Stimulated activated CD8-positive, alpha-beta memory T cell treated with anti-CD3 and anti-CD28 coated beads, Interleukin-4, amount 100 ng/mL, for 1 hour (primary cell): Measurements from ENCODE around the gene FGF14.

Experiments
- DNase-seq, 2 donors: peaks; one replicate each; pipeline ENCODE4 v3.0.0-alpha.2; 2020; ENCODE audit warnings: low read depth in 2 of 2, low spot score in 1 of 2

FGF14 gene

DNA sequence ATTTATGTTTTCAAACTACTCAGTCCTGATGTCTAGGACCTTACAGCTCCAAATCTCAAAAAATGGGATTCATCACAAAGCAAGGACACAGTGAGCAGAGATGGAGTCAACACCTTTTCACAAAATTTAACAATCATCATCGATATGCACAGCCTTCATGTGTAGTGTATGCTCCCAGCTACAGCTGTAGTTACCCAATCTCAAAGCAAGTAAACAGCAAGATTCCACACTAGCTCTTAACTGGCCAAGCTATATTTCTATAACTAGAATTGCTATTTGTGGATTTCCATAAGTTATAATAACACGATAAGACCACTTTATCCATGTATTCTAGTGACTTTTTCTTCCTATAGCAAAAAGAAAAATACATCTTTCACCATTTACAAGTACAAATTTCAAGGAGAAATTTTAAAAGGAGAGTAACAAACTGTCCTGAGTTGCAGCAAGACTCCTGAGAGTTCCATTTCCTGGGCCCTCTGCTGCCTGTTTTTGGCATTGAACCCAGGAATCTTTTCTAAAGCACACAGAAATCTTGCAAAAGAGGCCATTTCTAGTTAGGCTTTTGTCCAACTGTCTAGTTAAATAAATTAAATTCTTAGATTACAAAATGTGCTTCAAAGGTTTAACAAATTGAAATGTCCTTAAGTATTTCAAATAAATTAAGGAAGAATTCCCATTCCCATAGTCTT, 460.6 kb downstream of the FGF14 start:
- DNase-seq, result no peak

DNA sequence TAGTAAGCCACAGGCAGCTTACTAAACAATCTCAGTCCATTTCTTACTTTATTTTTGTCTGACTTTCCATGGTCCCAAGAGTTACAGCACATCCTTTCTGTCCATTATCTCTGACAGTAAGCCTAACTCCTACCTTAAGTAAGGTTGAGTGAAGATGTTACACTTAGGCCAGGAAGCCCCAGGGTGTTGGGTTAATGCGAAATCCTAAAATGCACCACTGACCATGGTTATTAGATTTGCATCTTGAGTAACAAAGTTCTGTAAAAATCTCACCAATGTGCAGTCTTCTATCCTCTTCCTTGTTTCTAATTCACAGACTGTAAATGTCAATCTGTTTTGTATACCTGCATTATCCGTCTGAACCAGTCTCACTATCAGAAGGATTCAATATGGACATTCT, 462.5 kb downstream of the FGF14 start:
- DNase-seq, result no peak

DNA sequence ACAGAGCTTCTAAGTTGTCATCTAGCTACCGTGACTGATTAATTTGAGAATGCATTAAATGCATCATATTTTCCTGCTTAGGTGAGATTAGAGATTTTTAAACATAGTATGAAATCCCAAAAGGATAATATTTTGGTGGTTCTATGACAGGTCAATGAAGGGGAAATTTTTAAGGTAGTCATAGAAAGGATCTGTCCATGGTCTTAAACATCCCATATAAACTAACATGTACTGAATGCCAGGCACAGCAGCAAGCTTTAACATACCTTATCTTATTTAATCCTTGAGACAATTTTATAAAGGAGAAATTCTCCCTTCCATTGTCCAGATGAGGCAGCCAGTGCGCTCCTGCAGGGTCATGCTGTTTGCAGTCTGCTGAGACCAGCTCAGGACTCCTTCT, 466.0 kb downstream of the FGF14 start:
- DNase-seq, result no peak

DNA sequence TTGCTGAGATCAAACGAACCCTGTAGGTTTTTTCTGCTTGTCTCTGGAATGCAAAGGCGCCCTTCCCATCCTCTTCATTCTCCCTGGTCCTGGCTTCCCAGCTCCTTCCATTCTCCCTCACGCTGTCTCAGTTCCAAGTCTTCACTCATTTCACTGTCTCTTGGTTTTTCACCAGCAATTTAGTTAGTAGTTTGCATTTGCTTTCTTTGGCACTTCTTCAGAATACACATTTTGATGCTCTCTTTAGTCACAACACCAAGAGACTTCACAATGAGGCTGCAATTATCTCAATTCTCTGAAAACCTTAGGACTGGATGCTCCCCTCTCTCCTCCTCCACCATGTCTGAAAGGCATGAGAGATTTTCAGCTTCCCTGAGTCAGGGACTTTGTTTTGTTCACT, 470.7 kb downstream of the FGF14 start:
- DNase-seq, result no peak

DNA sequence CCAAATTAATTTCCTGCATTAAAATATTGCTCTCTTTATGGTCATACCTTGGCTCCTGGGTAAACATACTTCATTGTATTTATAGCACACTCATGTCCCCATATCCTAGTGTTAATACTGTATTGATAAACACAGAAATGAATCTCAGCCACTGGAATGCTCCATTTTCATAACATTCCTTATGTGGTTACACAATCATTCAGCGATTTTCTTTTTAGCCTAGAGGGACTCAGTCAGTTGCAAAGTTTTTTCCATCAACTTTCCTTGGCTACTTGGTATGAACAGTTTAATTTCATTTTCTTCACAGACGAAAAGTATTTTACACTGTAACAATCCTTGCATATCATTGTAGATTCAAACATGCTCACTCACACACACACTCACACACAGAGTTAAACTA, 471.5 kb downstream of the FGF14 start:
- no peak for DNase-seq

DNA sequence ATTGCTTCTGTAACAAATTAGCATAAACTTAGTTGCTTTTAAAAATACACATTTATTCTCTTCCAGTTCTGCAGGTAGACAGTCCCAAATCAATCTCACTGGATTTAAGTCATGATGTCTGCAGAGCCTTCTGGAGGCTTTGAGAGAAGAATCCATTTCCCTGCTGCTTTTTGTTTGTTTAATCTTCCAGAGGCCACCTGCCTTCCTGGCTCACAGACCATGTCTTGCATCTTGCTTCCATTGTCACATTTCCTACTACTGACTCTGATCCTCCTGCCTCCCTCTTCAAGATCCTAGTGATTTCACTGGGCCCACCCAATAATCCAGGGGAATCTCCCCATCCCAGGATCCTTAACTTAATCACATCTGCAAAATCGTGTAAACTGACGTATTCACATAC, 476.1 kb downstream of the FGF14 start:
- DNase-seq, result no peak

DNA sequence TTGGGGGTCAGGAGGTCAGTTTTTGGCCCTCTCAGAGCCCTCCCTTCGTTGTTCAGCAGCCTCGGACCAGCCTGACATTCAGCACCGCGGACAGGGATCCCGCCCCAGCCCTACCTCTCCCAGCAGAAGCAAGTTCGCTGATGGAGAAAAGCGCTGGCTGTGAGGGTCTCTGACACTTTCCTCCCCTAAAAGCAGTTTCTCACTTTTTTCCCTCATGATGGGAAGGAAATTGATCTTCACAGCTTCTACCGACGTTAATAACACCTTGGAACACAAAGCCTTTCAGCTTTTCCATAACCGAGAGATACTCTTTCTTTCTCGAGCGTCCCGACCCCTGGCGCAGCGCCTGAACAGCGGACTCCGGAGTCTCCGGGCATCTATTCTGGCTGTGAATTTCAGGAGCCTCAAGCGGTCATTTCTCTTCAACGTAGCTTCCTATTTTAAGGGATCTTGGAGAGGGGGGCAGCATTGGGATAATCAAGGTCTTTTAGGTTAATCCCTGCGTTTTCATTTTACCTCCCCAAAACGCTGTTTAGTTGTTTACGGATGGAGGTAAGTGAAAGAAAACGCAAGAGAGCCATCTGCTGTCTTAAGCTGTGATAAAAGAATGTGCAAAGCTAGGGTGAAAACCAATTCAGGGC, 482.2 kb downstream of the FGF14 start:
- DNase-seq, result no peak

DNA sequence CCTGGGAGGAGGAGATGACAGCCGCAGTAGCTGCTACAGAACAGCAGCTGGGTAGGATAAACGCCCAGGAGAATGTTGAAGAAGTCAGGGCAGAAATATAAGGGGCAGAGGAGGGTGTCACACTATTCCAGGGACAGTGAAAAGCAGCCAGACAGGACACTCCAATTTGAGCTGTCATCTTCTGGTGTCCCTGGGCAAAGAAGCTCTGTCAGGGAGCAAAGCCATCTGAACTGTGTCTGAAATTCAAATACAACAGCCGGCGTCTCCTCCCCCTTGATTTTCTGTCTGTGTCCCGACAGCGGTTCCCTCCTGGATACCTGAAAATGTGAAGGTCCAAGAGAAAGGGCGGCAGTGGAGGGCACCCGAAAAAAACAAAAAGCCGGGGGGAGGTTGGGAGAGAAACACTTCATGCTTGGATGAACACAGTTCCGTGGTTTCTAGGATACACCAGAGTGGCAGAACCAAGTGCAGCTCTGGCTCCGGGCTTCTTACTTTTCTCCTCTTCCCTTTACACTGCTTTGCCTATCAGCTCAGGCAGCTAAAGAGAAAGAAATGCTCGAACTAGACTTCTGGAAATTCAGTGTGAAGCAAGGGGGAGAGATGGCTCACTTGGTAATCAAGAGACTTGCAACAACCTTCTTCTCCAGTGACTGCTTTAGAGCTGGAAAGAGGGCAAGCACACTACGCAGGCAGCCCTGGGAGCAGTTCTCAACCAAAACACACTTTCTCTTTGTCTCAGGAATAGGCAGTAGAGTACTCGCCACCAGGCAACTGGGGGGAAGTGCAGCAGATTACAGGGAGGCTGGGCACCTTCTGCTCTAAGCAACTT, 483.8 kb downstream of the FGF14 start:
- no peak for DNase-seq

DNA sequence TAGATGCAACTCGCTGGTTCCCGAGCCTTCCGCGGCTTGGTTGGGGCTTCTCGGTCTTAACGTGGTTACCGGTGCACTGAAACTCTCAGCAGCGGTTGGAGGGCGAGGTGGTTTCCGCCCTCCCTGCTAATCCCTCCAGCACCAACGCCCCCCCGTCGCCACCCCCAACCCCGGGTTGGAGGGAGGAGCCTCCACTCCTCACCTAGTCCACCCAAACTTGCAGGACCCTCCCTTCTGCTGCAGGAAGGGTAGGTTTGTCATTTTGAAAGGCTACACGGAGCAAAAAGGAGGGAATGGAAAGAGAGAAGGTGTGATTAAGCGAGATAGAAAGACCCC, 484.4 kb downstream of the FGF14 start:
- no peak for DNase-seq

DNA sequence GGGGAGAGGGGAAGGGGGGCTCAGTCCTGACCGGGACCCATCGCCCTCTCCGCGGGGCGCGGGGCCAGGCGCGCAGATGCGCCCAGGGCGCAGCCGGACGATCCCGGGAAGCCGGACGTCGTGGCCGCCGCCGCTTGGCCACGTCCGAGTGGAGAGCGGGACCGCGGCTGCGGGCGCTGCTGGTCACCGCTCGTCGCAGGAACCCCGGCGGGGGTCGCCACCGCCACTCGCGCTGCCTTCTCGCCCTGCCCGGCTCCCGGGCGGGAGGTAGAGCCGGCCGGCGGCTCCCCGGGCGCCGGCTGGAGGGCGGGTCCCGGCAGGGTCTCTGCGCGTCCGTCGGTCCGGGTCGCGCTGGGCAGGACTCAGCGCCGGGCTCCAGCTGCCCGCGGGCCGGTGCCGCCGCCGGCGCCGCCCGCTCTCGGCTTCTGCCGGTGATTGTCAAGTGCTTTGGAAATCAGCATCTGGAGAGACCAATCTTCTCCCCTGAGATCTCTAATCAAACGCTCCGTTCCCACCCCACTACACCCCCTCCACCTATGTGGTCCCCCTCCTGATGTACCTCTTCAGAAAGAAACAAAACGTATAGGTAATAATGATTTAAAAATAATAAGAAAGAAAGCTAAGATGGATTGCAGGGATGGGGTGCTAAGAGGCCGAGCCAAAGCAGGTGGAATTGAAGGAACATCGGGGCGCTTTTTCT, 484.9 kb downstream of the FGF14 start:
- no peak for DNase-seq

DNA sequence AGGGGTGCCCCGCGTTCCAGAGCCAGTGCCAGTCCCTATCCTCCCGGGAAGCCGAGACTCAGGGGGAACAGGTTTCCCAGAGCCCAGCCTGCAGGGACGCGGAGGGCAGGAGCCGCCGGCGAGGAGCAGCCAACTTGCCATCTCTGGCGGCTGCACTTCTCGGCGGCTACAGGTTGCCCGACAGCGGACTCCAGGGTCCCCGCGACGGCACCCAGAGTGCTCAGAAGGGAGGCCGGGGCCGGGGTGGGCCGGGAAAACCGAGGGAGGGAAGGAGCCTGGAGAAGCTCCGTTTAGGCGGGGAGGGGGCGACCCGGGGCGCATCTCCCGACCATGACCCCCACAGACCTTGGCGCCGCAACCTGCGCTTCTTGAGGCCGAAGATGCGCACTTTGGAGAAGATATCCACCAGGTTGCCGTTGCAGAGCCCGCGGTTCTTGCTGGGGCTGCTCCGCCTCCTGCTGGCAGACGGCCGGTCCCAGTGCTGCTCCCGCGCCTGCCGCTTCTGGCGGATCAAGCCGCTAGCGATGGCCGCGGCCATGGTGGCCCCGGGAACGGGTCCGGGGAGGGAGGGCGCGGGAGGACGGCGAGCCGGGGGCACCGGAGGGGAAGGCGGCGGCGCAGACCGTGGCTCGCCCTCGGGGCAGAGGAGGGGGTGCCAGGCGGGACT, 485.6 kb downstream of the FGF14 start:
- DNase-seq, result no peak

DNA sequence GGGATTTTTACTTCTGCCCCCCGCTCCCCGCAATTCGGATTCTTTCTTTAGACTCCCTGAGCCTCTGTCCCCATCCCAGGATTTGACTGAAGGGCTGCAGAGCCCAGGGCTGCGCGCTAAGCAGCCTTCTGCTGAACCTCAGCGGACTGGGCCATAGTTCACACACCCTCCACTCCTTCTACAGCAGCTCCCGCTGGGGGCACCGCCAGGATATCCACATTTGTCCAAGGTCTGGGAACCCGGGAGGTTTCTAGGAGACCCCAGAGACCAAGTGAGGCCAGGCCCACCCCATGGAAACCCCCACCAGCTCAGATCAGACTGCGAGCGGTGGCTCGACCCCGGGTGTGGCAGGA, 486.1 kb downstream of the FGF14 start:
- no peak for DNase-seq

DNA sequence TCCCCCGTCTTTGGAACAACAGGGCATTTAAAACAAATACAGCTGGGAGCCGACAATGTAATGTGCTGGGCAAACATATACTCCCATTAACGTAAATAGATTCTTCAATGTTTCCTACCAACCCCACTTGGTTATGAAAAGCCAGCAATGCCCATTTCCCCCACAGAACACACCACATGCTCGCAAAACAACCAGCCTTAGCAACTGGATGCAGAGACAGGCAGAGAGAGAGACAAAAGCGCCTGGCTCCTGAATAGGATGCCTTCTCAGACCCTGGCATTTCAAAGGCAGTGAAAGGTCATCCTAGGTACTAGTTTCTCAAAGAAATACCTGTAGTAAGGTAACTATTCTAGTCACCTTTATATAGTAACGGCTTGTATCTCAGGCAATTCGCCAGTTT, 486.5 kb downstream of the FGF14 start:
- no peak for DNase-seq

DNA sequence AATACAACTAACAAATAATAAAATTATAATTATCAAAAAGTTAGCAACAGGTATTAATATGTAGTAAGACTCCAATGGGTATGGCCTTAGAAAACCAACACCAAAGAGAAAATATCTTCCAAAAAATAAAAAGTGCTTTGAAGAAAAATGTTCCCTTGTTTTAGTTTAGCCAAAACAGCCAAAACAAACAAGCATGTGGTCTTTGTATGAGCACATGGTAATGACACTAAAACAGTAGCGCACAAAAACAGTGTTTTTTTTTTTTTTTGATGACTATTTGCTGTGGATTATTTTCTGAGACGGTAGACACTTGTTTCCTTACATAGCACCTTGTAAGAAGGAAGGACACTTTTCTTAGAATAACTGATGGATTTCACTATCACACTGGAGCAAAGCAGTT, 490.1 kb downstream of the FGF14 start:
- no peak for DNase-seq

DNA sequence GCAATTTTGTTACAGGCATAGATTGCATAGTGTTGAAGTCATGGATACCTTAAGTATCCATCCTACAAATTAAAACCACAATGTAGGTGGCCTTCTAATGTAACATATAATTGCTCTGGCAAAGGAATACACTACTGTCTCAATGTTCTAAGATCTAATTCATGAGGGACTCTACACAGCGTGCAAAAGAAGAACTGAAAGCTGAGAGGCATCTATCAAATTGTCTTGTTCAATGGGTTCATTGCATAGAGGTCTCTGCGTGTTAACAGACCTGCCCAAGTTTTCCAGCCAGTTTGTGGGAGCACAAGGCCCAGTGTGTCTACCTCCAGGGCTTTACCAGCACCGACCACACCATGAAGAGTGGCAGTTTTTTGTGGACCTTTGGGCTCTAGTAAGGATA, 498.0 kb downstream of the FGF14 start:
- no peak for DNase-seq

DNA sequence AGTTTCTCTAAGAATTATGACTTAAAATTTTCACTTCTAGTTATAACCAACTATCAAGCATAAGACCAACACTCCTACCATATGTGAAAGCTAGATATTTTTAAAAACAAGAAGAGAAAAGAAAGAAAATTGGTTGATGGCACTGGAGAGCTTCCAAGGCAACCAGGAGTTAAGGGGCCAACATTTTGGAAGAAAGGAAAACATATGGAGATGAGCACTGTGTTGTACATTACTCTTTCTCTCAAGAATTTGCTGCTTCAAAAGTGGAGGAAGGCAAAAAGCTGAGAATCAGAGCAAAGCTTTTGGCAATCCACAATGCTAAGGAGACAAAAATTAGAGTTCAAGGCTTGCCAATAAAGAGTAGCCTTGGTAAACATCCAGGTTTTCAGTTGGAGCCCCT, 503.2 kb downstream of the FGF14 start:
- DNase-seq, result no peak

DNA sequence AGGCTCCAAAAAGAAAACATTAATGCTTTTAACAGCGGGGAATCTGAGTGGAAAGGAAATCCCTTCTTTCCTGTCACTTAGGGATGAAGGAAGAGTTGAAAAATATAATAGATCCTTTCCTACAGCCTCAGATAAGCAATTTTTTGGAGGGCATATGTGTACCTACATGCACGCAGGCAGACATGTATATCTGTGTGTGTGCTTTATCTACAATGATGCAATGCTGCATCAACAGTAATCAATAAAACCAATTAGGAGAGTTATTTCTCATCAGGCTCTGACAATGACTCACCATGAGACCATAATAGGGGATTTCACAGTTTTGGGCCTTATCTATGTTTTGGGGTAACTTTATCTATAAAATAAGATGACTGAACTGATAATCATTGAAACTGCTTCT, 505.3 kb downstream of the FGF14 start:
- DNase-seq, result no peak

DNA sequence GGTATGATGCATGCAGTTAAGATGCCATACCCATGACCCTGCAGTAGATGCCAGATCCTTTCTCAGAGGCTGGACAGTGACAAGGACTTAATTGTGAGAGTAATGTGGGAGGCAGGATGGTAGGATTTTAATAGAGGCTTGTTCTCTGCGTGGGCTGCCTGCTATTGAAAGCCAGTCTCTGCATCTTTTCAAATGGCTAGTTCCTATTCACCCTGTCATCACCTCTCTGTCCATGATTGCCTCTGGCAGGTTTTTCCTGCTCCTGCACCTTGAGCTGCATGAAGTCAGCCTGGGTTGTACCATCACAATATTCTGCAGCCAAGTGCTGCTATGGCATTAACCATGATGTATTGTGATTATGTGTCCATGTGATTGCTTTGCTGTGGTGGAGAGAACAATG, 508.8 kb downstream of the FGF14 start:
- DNase-seq, result no peak

DNA sequence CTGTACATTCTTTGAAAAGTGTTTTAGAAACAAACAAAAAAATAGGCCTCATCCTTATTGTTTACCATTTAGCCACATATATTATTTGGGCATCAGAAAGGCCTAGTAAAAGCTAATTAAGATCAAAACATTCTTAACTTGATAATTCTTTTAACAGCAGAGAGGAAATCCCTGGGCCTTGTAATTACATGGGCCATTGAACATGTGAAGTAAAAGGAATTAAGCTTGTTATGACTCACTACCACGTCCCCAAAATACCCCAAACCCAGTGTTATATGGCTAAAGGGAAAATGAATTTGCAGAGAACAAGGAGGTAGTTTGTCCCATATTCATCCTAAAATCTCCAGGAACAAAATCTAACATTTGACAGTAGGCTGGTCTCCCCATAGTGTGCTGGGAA, 509.6 kb downstream of the FGF14 start:
- no peak for DNase-seq

DNA sequence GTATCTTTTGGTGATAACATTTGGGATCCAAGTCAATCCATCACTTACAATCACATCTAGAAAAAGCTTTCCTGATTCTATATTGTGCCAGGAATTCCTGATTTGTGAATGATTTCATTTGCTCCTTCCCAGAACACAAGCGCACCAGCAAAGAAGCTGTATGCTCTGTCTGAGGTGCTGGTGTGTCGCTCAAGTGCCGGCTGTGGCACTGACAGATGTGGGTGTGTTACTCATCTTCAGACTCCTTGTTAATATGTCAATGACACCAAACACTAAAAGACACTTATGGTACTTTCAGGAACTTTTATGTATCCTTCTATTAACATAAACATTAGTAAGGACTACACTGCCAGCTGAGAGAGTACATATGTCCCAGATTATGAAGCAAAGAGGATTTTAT, 520.3 kb downstream of the FGF14 start:
- DNase-seq, result no peak

DNA sequence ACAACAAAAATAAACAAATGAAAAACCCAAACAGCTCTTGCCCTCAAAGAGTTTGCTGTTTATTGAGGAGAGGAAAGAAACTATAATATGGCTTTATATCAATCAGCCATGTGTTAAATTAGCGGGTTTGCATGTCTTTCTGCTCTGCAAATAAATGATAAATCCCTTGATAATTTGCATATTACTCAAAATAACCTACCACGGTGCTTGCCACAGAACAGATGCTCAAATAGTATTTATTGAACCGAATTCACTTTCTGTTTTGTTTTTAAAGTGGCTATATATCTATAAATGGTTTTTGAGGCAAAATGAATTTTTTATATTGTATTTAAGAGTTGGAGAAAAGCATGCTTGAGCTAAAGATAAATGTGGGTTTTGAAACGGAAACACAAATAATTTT, 521.3 kb downstream of the FGF14 start:
- DNase-seq, result no peak

DNA sequence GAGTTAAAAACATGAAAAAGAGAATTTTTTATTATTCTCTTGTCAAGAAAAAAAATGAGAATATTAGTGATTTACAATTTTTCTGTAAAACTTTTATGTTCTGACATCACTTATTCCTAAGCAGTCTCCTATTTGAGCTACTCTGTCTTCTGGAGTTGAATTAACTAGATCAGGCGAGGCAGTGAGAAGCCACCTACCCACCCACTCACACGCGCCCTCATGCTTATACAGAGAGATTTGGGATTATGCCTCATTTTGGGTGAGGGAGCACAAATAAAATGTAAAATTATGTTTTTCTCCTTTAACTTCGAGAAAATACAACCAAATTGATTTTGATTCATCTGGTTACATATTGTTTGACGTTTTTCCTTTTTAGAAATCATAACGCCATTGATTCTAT, 524.9 kb downstream of the FGF14 start:
- no peak for DNase-seq
